Stomach (tissue), 9 donors: Measurements from ENCODE around the gene GAMT. TPM values are rescaled to one million over a fixed set of nuclear protein-coding genes. Genes with fewer than 3 reads are reported as not detected.

ENCODE experiments used
- DNase-seq, 2 donors: peaks; one replicate each; pipeline versions ENCODE4 v3.0.0 to v3.0.0-alpha.2; 2013 to 2019
- H3K27ac ChIP-seq, 5 donors: fragments of 200-600 bp in 4 of 5; sonication (generic) in 4 of 5; one replicate each; pipeline ENCODE4 v1.5.1; 2013 to 2019; ENCODE audit warnings: mild to moderate bottlenecking in 1 of 5, moderate library complexity in 1 of 5
- H3K27me3 ChIP-seq, 3 donors: fragments of 200-600 bp; sonication (generic); one replicate each; pipeline ENCODE4 v1.5.1; 2017 to 2019; ENCODE audit warnings: mixed run types in 1 of 3
- H3K36me3 ChIP-seq, 4 donors: fragments of 200-600 bp; sonication (generic); 1 replicate in 3 of 4; 2 replicates in 1 of 4; pipeline ENCODE4 v1.5.1; 2016 to 2019
- H3K4me1 ChIP-seq, 4 donors: fragments of 200-600 bp; sonication (generic); one replicate each; pipeline ENCODE4 v1.5.1; 2016 to 2019
- H3K4me3 ChIP-seq, 4 donors: fragments of 200-600 bp; sonication (generic) in 3 of 4; one replicate each; pipeline ENCODE4 v1.5.1; 2016 to 2019; ENCODE audit warnings: mild to moderate bottlenecking in 1 of 4
- H3K9me3 ChIP-seq, 4 donors: fragments of 200-600 bp; sonication (generic); one replicate each; pipeline ENCODE4 v1.5.1; 2016 to 2019
- EP300 ChIP-seq: sonication (generic); formaldehyde crosslinking; IDR thresholded peaks from one replicate; pipeline ENCODE4 v1.6.1; 2017; ENCODE audit warnings: antibody characterized with exemption
- POLR2A ChIP-seq, 4 donors: fragments of 450-650 bp; IDR thresholded peaks; one replicate each; pipeline ENCODE4 v1.6.1; 2016; ENCODE audit warnings: antibody characterized with exemption in 4 of 4, control low read depth in 2 of 4, mild to moderate bottlenecking in 1 of 4, moderate library complexity in 1 of 4
- POLR2AphosphoS5 ChIP-seq, 3 donors: sonication (generic); formaldehyde crosslinking; IDR thresholded peaks; one replicate each; pipeline ENCODE4 v1.6.1; 2016; ENCODE audit warnings: antibody characterized with exemption in 3 of 3
- WGBS, 5 donors: extraction: QIAGEN DNeasy Blood & Tissue Kit in 3 of 5; methylation state at CpG; one replicate each; pipeline versions ENCODE4 v1.1.5 to v1.1.7; 2013 to 2018; 5-methylcytosine and 5-hydroxymethylcytosine counted together
- intact Hi-C: fragments of 100-400 bp; cut with DNase I; formaldehyde crosslinking; loops from one replicate; pipeline ENCODE4 v1.15.1; 2023; ENCODE audit warnings: low total_unique reads
- polyA plus RNA-seq, 3 donors: library from polyadenylated mRNA; stranded (reverse); fragments of 200-250 nt; gene quantifications; one replicate each; pipeline ENCODE4 v1.2.3, GENCODE V29; 2013
- total RNA-seq, 5 donors: library from RNA; depleted of rRNA; stranded (reverse); fragments of >200 nt; gene quantifications; one replicate each; pipeline versions ENCODE4 v1.1.0 to v1.2.3, GENCODE V29; 2014 to 2016
- TF ChIP-seq, protein P1 (sequence below), 7 experiments: fragments of 450-650 bp in 4 of 7; fragments of 200-600 bp in 3 of 7; sonication (generic) in 3 of 7; IDR thresholded peaks; one replicate each; pipeline ENCODE4 v1.5.1; 2016 to 2019; ENCODE audit warnings: antibody characterized with exemption in 7 of 7, control low read depth in 2 of 7, mild to moderate bottlenecking in 1 of 7
- donor health status: healthy with polysubstance abuse.
- donor health status: Bipolar disorder and iron deficiency.
- donor health status: healthy.

GAMT gene
- total and polyA plus RNA-seq, 8 donors: 2.6 to 102 (median 21.2) TPM; not detected in 2

DNA sequence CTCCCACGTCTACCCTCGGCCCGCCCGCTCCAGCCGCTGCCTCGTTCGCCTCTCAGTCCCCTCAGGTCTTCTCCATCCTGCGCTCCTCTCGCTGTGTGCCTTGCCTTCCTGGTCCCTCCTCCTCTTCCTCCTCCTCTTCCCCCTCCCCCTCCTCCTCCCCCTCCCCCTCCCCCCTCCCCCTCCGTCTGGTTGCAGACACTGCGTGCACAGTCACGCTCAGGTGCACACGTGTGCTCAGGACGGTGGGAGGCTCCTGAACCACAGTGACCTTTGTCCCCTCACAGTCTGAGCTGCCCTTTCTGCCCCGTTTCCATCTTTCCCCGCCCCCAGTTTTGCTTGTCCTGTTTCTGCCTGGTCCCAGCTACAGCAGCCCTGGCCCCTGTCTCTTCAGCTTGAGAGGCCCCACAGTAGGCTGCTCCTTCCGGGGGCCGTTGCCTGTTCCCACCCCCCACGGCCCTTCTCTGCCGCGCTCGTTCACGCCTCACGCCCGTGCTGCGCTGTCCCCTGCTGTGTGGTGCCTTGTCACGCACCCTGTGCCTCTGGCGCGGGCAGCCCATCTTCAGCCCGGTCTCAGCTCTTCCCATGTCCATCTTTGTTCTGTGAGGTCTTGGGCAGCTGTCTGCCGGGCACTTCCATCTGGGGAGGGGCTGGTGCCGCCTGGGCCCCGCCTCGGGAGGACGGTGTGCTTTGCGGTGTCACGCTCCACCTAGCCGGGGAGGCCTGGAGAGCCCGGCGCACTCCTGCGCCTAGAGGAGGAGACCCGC, 23.0 kb upstream of the GAMT start:
- peak in 1 of 2 donors; percentile 65 for DNase-seq
- 73 to 87% (median 83%) methylated on average over 36 to 42 of the region's 42 CpGs for WGBS, 5 donors
- intact Hi-C loops: no loop called here
- H3K9me3 ChIP-seq: no peaks in the 10 kb centered on the region
- TF ChIP-seq, protein P1, sequence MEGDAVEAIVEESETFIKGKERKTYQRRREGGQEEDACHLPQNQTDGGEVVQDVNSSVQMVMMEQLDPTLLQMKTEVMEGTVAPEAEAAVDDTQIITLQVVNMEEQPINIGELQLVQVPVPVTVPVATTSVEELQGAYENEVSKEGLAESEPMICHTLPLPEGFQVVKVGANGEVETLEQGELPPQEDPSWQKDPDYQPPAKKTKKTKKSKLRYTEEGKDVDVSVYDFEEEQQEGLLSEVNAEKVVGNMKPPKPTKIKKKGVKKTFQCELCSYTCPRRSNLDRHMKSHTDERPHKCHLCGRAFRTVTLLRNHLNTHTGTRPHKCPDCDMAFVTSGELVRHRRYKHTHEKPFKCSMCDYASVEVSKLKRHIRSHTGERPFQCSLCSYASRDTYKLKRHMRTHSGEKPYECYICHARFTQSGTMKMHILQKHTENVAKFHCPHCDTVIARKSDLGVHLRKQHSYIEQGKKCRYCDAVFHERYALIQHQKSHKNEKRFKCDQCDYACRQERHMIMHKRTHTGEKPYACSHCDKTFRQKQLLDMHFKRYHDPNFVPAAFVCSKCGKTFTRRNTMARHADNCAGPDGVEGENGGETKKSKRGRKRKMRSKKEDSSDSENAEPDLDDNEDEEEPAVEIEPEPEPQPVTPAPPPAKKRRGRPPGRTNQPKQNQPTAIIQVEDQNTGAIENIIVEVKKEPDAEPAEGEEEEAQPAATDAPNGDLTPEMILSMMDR (IDR thresholded peaks at IDR 0.05): no peak
- TF ChIP-seq POLR2A (IDR thresholded peaks at IDR 0.05) (no peak), POLR2AphosphoS5 (IDR thresholded peaks at IDR 0.05) (no peak), EP300 (no peak)
- no peak overlapping the region for H3K4me3 ChIP-seq
- H3K36me3 ChIP-seq: peaks cover 66 to 99% (median 97%) of the 10 kb centered on the region in 4 donors
- H3K27me3 ChIP-seq: no peaks in the 10 kb centered on the region
- H3K27ac ChIP-seq: no peak overlapping the region
- peaks cover 3 to 18% (median 6%) of the 10 kb centered on the region in 4 donors for H3K4me1 ChIP-seq

DNA sequence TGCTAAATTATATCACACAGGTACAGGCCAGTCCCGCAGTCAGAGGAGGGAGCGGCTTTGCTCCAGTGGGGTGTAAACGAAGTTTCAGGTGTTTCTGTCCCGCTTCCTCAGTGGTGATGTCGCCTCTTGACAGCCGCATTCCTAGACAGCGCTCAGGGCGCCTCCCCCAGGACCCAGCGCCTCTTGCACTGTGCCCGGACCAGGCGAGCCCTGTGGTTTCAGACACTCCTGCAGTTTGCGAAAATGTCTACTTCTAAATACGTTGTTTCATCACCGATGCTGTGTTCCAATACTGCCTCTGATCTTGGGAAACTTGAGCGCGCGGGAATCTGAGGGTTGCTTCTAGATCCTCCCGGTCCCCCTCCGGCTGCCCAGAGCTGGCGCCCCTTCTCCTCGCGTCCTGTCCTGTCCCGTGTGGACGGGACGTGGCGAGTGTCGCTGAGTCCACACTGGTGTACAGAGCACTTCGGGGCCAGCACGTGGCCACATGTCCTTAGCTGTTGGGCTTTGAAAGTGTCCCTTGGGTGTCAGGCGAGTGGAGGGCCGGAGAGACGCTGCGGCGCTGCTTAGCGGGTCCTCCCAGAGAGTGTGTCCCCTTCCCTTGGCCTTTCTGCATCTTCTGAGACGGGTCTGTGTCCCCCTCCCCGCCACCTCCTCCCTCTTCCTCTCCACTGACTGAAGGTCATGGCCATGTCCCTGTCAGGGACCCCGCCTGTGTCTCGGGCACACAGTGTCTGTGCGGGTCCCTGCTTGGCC, 22.3 kb upstream of the GAMT start:
- WGBS, 5 donors: 92 to 95% (median 93%) methylated on average over 37 to 40 of the region's 40 CpGs
- DNase-seq: no peak
- no peak overlapping the region for H3K27ac ChIP-seq
- H3K36me3 ChIP-seq: peaks cover 68 to 99% (median 97%) of the 10 kb centered on the region in 4 donors
- H3K9me3 ChIP-seq: no peaks in the 10 kb centered on the region
- no peak for TF ChIP-seq POLR2A (IDR thresholded peaks at IDR 0.05)
- TF ChIP-seq EP300: no peak
- TF ChIP-seq POLR2AphosphoS5 (IDR thresholded peaks at IDR 0.05): no peak
- TF ChIP-seq, protein P1 (IDR thresholded peaks at IDR 0.05): no peak
- intact Hi-C loops: no loop called here
- no peak overlapping the region for H3K4me3 ChIP-seq
- H3K27me3 ChIP-seq: no peaks in the 10 kb centered on the region
- H3K4me1 ChIP-seq: peaks cover under 1 to 14% (median 6%) of the 10 kb centered on the region in 4 donors

DNA sequence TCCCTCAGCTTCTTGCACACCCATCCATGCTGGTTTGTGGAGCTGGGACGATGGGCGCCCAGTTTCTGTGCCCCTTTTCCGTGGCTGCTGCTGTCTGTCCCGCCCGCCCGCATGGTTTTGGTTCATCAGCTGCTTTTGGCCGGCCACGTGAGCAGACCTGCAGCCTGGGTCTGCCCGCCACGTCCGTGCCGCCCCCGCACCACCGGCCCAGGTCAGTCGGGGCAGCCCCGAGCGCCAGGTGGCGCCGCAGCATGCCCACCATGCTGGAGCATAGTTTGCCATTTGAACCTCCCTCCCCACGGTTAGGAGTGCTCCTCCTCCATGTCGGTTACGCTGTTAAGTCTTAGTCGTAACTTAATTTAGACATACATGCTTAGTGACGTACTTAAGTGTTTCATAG, 21.6 kb upstream of the GAMT start:
- Histone ChIP-seq H3K36me3 (peaks cover 73 to 99% (median 97%) of the 10 kb centered on the region in 4 donors), H3K27ac (no peak overlapping the region), H3K4me3 (no peak overlapping the region), H3K9me3 (no peaks in the 10 kb centered on the region), H3K4me1 (peaks cover 7 to 21% (median 13%) of the 10 kb centered on the region in 4 donors), H3K27me3 (no peaks in the 10 kb centered on the region)
- no peak for TF ChIP-seq POLR2AphosphoS5 (IDR thresholded peaks at IDR 0.05)
- TF ChIP-seq, protein P1 (IDR thresholded peaks at IDR 0.05): no peak
- TF ChIP-seq EP300: no peak
- TF ChIP-seq POLR2A (IDR thresholded peaks at IDR 0.05): no peak
- no peak for DNase-seq
- intact Hi-C loops: no loop called here
- 88 to 93% (median 92%) methylated on average over 22 to 24 of the region's 24 CpGs for WGBS, 5 donors

DNA sequence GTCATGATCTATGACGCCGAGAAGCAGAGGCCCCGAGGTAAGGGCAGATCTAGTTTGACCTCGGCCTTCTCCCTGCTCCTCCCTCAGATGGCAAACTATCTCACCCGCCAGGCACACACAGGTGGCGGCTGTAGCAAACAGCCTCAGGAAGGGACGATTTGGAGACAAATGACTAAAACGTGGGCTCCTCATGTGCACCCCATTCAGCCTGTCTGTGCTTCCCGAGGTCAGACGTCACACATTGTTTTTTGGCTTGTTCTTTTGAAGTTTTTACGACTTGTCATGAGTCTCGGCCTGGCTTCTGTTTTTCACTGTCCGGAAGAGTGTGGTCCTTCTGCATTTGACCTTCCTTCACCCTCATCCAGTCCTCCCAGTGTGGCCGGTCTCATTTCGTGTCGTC, 21.0 kb upstream of the GAMT start:
- no peak overlapping the region for H3K27ac ChIP-seq
- TF ChIP-seq, protein P1 (IDR thresholded peaks at IDR 0.05): no peak
- no peak for TF ChIP-seq POLR2A (IDR thresholded peaks at IDR 0.05)
- no peak for TF ChIP-seq POLR2AphosphoS5 (IDR thresholded peaks at IDR 0.05)
- TF ChIP-seq EP300: no peak
- H3K36me3 ChIP-seq: peaks cover 73 to 98% (median 92%) of the 10 kb centered on the region in 4 donors
- H3K4me3 ChIP-seq: no peak overlapping the region
- WGBS, 5 donors: 71 to 83% (median 82%) methylated on average over 16 of the region's 16 CpGs
- DNase-seq: no peak
- no peaks in the 10 kb centered on the region for H3K27me3 ChIP-seq
- peaks cover 13 to 27% (median 19%) of the 10 kb centered on the region in 4 donors for H3K4me1 ChIP-seq
- intact Hi-C loops: no loop called here
- no peaks in the 10 kb centered on the region for H3K9me3 ChIP-seq
